Measurements from ENCODE around the gene GTF2F2. TPM values are rescaled to one million over a fixed set of nuclear protein-coding genes. Genes with fewer than 3 reads are reported as not detected.

The GTF2F2 gene
- total and polyA plus RNA-seq, 2 donors (not counting 3 experiments of a cell fraction or from before 2014, with no cell fraction given), result 7.5 to 23.6 TPM

DNA sequence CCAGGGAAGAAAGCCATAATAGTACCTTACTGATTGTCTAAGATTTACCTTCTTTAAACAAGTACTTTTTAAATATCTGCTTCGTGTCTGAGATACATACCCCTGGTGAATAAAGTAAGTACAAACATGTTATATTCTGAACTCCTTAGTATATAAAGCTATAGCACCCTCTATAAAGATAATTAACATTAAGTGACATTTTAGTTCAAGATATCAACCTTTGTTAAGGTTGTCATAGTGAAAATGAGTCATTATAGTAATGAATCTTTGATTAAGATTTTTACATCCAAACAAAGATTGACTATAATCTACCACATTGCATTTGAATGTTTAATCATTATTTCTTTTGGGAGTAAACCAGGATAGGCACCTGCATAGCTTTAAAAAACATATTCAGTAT is 135.9 kb downstream of the GTF2F2 start:
- TF ChIP-seq POLR2AphosphoS5 (IDR thresholded peaks at IDR 0.05; ENCODE audit: insufficient read depth, low read depth, low read length), result no peak
- no peak for TF ChIP-seq POLR2A (IDR thresholded peaks at IDR 0.05; ENCODE audit: low read depth, low read length)
- no peak for TF ChIP-seq FOS (IDR thresholded peaks at IDR 0.05; ENCODE audit: borderline replicate concordance, insufficient read depth, low read length)
- TF ChIP-seq EZH2 (IDR thresholded peaks at IDR 0.05; ENCODE audit: borderline replicate concordance, low read depth, low read length, severe bottlenecking), result no peak
- TF ChIP-seq, protein P1, sequence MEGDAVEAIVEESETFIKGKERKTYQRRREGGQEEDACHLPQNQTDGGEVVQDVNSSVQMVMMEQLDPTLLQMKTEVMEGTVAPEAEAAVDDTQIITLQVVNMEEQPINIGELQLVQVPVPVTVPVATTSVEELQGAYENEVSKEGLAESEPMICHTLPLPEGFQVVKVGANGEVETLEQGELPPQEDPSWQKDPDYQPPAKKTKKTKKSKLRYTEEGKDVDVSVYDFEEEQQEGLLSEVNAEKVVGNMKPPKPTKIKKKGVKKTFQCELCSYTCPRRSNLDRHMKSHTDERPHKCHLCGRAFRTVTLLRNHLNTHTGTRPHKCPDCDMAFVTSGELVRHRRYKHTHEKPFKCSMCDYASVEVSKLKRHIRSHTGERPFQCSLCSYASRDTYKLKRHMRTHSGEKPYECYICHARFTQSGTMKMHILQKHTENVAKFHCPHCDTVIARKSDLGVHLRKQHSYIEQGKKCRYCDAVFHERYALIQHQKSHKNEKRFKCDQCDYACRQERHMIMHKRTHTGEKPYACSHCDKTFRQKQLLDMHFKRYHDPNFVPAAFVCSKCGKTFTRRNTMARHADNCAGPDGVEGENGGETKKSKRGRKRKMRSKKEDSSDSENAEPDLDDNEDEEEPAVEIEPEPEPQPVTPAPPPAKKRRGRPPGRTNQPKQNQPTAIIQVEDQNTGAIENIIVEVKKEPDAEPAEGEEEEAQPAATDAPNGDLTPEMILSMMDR (IDR thresholded peaks at IDR 0.05; ENCODE audit: extremely low read depth in 1 of 2, insufficient read depth in 1 of 2, low read depth in 1 of 2, low read length in 2 of 2), result no peak
- TF ChIP-seq, protein P2, sequence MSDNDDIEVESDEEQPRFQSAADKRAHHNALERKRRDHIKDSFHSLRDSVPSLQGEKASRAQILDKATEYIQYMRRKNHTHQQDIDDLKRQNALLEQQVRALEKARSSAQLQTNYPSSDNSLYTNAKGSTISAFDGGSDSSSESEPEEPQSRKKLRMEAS (IDR thresholded peaks at IDR 0.05; ENCODE audit: insufficient read depth, insufficient read length), result no peak
- TF ChIP-seq JUN (IDR thresholded peaks at IDR 0.05; ENCODE audit: borderline replicate concordance, insufficient read depth, insufficient read length, low read depth), result no peak
- no peak for TF ChIP-seq GATA2 (IDR thresholded peaks at IDR 0.05; ENCODE audit: insufficient read depth, insufficient read length, low read depth, low read length)
- no peak overlapping the region for H3K27ac ChIP-seq (ENCODE audit: insufficient read depth, low read depth, low read length)
- no peaks in the 10 kb centered on the region for H3K27me3 ChIP-seq (ENCODE audit: control insufficient read depth in 2 of 2, insufficient read depth in 2 of 2, low read length in 2 of 2)
- no peaks in the 10 kb centered on the region for H3K79me2 ChIP-seq (ENCODE audit: control insufficient read depth, insufficient read depth, low read length)
- H3K4me3 ChIP-seq (replicated peaks in 1 of 3; ENCODE audit: insufficient read depth in 1 of 3, low read depth in 1 of 3, low read length in 3 of 3), result no peak overlapping the region
- no peaks in the 10 kb centered on the region for H3K4me1 ChIP-seq (ENCODE audit: control insufficient read depth, extremely low read depth, insufficient read depth, low read length)
- no peak overlapping the region for H3K9ac ChIP-seq (replicated peaks; ENCODE audit: extremely low read depth, insufficient read depth, low read length)
- BruUV-seq (replicated peaks), result no TSS peak
- no peak overlapping the region for H2AFZ ChIP-seq (ENCODE audit: low read depth, low read length)
- H3K9me1 ChIP-seq (replicated peaks; ENCODE audit: control insufficient read depth, extremely low read depth, insufficient read depth, low read length), result no peaks in the 10 kb centered on the region
- no peaks in the 10 kb centered on the region for H3K36me3 ChIP-seq (ENCODE audit: control insufficient read depth in 2 of 2, extremely low read depth in 1 of 2, insufficient read depth in 2 of 2, low read length in 2 of 2)
- DNase-seq (ENCODE audit: low read depth, low spot score) (no peak), FAIRE-seq (no peak)
- H3K9me3 ChIP-seq (replicated peaks; ENCODE audit: control insufficient read depth, insufficient read depth, low read length), result no peaks in the 10 kb centered on the region
- intact Hi-C loops (cut with micrococcal nuclease), result no loop called here
- CTCF ChIA-PET, result interaction anchor here (1.0 to 2.1 kb wide), 2 partner anchors 9 to 25 kb away, joined by 3 to 9 read pairs; no protein-coding TSS in a partner anchor
- no peak overlapping the region for H3K4me2 ChIP-seq (ENCODE audit: insufficient read depth, low read length)
- dilution Hi-C loops (cut with MboI; ENCODE audit: extremely low pct_ligation_motif_present, low sequenced_read_pairs), result no loop called here
- H4K20me1 ChIP-seq (replicated peaks; ENCODE audit: control insufficient read depth, extremely low read depth, insufficient read depth, low read length), result no peaks in the 10 kb centered on the region
- POLR2A ChIA-PET, result no interaction called here
